ENCODE measurements around the gene IGFL1.
"Not testable (repeated sequence)": the region's sequence is repeated elsewhere in the genome, so short reads cannot be mapped to it uniquely, and the experiment has no call there.

The IGFL1 gene

DNA sequence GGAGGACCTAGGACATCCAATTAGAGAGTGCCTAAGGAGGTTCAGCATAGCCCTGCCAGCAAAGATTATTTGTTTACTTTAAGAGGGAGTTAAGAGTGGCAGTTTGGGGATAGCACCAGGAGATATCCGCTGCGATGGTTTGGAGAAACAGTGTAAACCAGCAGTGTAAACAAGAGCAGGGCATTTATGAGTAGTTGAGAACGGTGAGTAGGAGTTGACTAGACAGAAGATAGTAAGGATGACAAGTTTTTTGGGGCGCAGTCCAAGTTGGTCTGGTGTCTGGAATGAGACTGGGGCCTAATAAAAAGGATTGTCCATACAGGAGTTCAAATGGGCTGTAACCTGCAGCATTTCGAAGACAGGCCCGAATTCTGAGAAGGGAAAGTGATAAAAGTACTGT lies 44.4 kb downstream of the IGFL1 start:
- not testable (repeated sequence) for DNase-seq

DNA sequence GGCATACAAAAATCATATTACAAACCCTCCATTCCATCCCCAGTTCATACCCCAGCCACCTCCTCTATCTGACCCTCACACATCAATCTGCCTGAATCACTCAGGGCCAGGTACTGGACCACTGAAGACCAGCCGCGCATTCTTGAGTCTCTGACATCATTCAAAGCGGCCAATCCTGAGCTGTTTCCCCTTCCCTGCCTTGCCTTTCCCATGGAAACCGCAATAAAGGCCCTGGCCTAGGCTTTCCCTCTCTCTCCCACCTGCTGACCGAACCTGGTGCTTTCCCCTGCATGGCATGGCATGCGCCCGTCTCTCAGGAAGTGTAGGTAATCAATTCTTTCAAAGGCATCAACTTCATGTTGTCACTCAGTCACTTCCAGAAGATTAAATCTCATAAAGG lies 49.6 kb downstream of the IGFL1 start:
- DNase-seq, result no peak
